ENCODE results near the gene ABCC8. TPM values are rescaled to one million over a fixed set of nuclear protein-coding genes. Genes with fewer than 3 reads are reported as not detected.

ABCC8 gene
- total and polyA plus RNA-seq, 10 of the 15 experiments (the other 5 are each of a cell fraction or from before 2014, with no cell fraction given) = not detected

DNA sequence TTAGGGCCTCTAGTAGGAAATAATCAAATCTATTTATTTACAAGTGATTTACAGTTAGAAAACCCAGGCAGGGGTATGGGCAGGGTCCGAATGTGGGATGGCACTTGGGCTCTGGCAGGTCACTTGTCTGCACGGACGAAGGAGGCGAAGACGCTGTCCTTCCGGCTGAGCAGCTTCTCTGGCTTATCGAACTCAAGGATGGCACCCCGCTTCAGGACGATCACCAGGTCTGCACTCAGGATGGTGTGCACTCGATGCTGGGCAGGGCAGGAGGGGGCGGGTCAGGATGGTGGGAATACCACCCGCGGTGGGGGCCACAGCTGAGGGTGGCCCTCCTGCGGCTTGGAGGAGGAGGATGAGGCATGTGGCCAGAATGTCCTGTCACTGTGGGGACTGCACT, 83.8 kb downstream of the ABCC8 start (continued):
- TF ChIP-seq, protein P1, sequence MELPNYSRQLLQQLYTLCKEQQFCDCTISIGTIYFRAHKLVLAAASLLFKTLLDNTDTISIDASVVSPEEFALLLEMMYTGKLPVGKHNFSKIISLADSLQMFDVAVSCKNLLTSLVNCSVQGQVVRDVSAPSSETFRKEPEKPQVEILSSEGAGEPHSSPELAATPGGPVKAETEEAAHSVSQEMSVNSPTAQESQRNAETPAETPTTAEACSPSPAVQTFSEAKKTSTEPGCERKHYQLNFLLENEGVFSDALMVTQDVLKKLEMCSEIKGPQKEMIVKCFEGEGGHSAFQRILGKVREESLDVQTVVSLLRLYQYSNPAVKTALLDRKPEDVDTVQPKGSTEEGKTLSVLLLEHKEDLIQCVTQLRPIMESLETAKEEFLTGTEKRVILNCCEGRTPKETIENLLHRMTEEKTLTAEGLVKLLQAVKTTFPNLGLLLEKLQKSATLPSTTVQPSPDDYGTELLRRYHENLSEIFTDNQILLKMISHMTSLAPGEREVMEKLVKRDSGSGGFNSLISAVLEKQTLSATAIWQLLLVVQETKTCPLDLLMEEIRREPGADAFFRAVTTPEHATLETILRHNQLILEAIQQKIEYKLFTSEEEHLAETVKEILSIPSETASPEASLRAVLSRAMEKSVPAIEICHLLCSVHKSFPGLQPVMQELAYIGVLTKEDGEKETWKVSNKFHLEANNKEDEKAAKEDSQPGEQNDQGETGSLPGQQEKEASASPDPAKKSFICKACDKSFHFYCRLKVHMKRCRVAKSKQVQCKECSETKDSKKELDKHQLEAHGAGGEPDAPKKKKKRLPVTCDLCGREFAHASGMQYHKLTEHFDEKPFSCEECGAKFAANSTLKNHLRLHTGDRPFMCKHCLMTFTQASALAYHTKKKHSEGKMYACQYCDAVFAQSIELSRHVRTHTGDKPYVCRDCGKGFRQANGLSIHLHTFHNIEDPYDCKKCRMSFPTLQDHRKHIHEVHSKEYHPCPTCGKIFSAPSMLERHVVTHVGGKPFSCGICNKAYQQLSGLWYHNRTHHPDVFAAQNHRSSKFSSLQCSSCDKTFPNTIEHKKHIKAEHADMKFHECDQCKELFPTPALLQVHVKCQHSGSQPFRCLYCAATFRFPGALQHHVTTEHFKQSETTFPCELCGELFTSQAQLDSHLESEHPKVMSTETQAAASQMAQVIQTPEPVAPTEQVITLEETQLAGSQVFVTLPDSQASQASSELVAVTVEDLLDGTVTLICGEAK (IDR thresholded peaks at IDR 0.05; ENCODE audit: borderline replicate concordance) = no peak
- TF ChIP-seq KLF5 (IDR thresholded peaks at IDR 0.05; ENCODE audit: partially characterized antibody) (no peak), NRF1 (conservative IDR thresholded peaks at IDR 0.05; ENCODE audit: low read depth, low read length) (no peak)

DNA sequence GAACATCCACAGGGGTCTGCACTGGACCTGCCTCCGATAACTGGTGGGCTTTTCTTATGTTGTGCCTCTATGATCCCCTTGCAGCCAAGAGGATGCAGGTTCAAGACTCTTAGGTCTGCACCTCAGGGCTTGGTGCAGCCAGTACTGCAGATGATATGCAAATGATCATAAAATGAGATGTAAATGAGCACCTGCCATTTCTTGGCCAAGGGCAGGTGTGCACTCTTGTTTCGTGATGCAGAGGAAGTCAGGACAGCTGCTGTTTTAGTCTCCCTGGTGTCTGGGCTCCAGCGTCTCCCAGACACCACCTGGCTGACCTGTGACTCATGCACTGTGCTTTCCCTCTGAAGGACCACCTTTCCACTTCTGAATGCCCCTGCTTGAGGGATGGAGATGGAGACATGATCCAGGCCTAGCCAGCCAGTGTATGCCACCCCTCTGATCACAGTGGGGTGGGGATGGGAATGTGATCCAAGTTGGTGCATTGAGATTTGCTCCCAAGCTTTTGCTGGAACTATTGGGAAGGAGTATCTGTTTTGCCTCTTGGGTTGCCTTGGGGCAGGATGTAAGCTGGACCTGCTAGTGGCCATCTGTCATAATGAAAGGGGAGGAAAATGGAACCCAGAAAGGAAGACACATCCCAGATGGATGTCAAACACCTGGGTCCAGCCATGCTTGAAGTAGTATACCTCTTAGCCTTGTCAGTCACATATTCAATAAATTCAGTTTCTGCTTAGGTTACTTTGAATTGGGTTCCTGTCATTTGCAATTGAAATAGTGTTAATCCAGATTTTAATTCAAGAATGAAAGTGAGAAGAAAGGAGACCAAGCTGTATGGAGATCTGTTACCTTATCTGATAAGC, 84.9 kb downstream of the ABCC8 start:
- no TSS peak for BruUV-seq (replicated peaks)

More for the DNA sequence above, 84.9 kb downstream of the ABCC8 start:
- H3K27me3 ChIP-seq (replicated peaks in 1 of 2; ENCODE audit: control insufficient read depth in 2 of 2, insufficient read depth in 2 of 2, low read length in 1 of 2) = peaks cover 0 to 2% of the 10 kb centered on the region in 2 experiments; a peak in 2 of 4 replicates
- no peaks in the 10 kb centered on the region for H3K9me3 ChIP-seq (replicated peaks; ENCODE audit: control insufficient read depth, insufficient read depth, low read length)
- ChIA-PET CTCF (interaction anchor here (0.9 to 1.1 kb wide), 3 partner anchors 79 to 136 kb away, joined by 3 to 4 read pairs (median 3); no protein-coding TSS in a partner anchor), SMC1A (ENCODE audit: uncharacterized antibody, unreplicated experiment) (no interaction called here), RAD21 (ENCODE audit: unreplicated experiment) (no interaction called here), POLR2A (no interaction called here)
- H3K27ac ChIP-seq (ENCODE audit: control insufficient read depth, insufficient read depth) = no peak overlapping the region
- no peaks in the 10 kb centered on the region for H3K79me2 ChIP-seq (ENCODE audit: control insufficient read depth, insufficient read depth, low read length)
- WGBS (ENCODE audit: insufficient coverage, insufficient replicate concordance, low lambda C conversion rate, missing lambda C conversion rate) = 19% methylated on average over 3 of the region's 3 CpGs
- no peak for FAIRE-seq
- H2AFZ ChIP-seq (ENCODE audit: control insufficient read depth, low read depth, low read length) = no peak overlapping the region
- H3K36me3 ChIP-seq (ENCODE audit: control insufficient read depth in 2 of 2, insufficient read depth in 2 of 2, low read length in 1 of 2) = no peaks in the 10 kb centered on the region
- H3K4me3 ChIP-seq = no peak overlapping the region
- intact Hi-C loops (cut with micrococcal nuclease; ENCODE audit: unreplicated experiment) (no loop called here), in situ Hi-C loops (cut with MboI) (no loop called here)
- no peaks in the 10 kb centered on the region for H3K4me1 ChIP-seq (ENCODE audit: control insufficient read depth, insufficient read depth, low read length)
- no peak for ATAC-seq
- DNase-seq (ENCODE audit: low read depth, low spot score) = no peak
- H3K4me2 ChIP-seq (ENCODE audit: control insufficient read depth, insufficient read depth) = no peak overlapping the region
- no peak overlapping the region for H3K9ac ChIP-seq (ENCODE audit: control insufficient read depth, insufficient read depth, low read length)
- peak; percentile 66; the same call in 1 of the 2 replicates for TF ChIP-seq TCF12 (IDR thresholded peaks at IDR 0.05; ENCODE audit: low read depth, low read length)
- TF ChIP-seq TCF3 (IDR thresholded peaks at IDR 0.05; ENCODE audit: borderline replicate concordance, insufficient read depth, low read depth, low read length) = 0 out of 2 replicates have a peak, but pooled peaks have one; percentile 8
- TF ChIP-seq, protein P2, sequence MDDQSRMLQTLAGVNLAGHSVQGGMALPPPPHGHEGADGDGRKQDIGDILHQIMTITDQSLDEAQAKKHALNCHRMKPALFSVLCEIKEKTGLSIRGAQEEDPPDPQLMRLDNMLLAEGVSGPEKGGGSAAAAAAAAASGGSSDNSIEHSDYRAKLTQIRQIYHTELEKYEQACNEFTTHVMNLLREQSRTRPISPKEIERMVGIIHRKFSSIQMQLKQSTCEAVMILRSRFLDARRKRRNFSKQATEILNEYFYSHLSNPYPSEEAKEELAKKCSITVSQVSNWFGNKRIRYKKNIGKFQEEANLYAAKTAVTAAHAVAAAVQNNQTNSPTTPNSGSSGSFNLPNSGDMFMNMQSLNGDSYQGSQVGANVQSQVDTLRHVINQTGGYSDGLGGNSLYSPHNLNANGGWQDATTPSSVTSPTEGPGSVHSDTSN (IDR thresholded peaks at IDR 0.05; ENCODE audit: insufficient replicate concordance, low read depth, low read length) = no peak
- no peak for TF ChIP-seq CBFB (IDR thresholded peaks at IDR 0.05; ENCODE audit: low read depth)
- no peaks in the 10 kb centered on the region for H4K20me1 ChIP-seq (ENCODE audit: control insufficient read depth, insufficient read depth)
